ENCODE measurements around the gene PRICKLE2.
A peak's percentile ranks its signal among the peaks of the same experiment; 100 is the strongest.

The PRICKLE2 gene

GRCh38 chr3:64216274-64217147 is 8.8 kb downstream of the PRICKLE2 start:
- no peak overlapping the region for H4K5ac ChIP-seq (ENCODE audit: low read length)
- H3K36me3 ChIP-seq (ENCODE audit: control insufficient read depth, insufficient read depth, low read length): no peaks in the 10 kb centered on the region
- H3K79me1 ChIP-seq (ENCODE audit: low read length): no peaks in the 10 kb centered on the region
- peak overlapping the region; percentile 49 for H3K4ac ChIP-seq (ENCODE audit: low read depth, low read length)
- H2BK15ac ChIP-seq (replicated peaks; ENCODE audit: low read depth): no peak overlapping the region
- WGBS (ENCODE audit: extremely low coverage, insufficient coverage, low lambda C conversion rate): no CpG with 5 or more reads among the region's 10 CpGs
- peaks cover 10% of the 10 kb centered on the region for H3K4me1 ChIP-seq (ENCODE audit: control insufficient read depth, low read depth, low read length)
- H2BK120ac ChIP-seq (ENCODE audit: low read depth, low read length): no peak overlapping the region
- H2BK5ac ChIP-seq (ENCODE audit: low read length): no peak overlapping the region
- no peak overlapping the region for H3K56ac ChIP-seq (ENCODE audit: low read length)
- no peaks in the 10 kb centered on the region for H3K27me3 ChIP-seq (ENCODE audit: insufficient read depth, low read length, poor library complexity)
- H3K27ac ChIP-seq (ENCODE audit: low read depth, low read length): no peak overlapping the region
- no peak overlapping the region for H3K4me2 ChIP-seq (ENCODE audit: low read length)
- no peak overlapping the region for H3K9ac ChIP-seq (ENCODE audit: low read length)
- H3K23ac ChIP-seq (ENCODE audit: low read length): no peak overlapping the region
- no peak overlapping the region for H3K4me3 ChIP-seq (ENCODE audit: low read length)
- no peak overlapping the region for H4K8ac ChIP-seq (ENCODE audit: low read depth, low read length)
- peak overlapping the region; percentile 43 for H3K18ac ChIP-seq (ENCODE audit: low read length)
- DNase-seq: peak; percentile 55
- no peaks in the 10 kb centered on the region for H3K79me2 ChIP-seq (ENCODE audit: control insufficient read depth, insufficient read depth, low read length)
- no peak overlapping the region for H2AK5ac ChIP-seq (ENCODE audit: low read length)

GRCh38 chr3:64215559-64215958 is 9.7 kb downstream of the PRICKLE2 start:
- H3K4me3 ChIP-seq (ENCODE audit: low read length): no peak overlapping the region
- no peaks in the 10 kb centered on the region for H3K36me3 ChIP-seq (ENCODE audit: control insufficient read depth, insufficient read depth, low read length)
- H3K27me3 ChIP-seq (ENCODE audit: insufficient read depth, low read length, poor library complexity): no peaks in the 10 kb centered on the region
- H3K79me2 ChIP-seq (ENCODE audit: control insufficient read depth, insufficient read depth, low read length): no peaks in the 10 kb centered on the region
- H3K4ac ChIP-seq (ENCODE audit: low read depth, low read length): no peak overlapping the region
- no peak overlapping the region for H4K5ac ChIP-seq (ENCODE audit: low read length)
- H2AK5ac ChIP-seq (ENCODE audit: low read length): no peak overlapping the region
- no peak overlapping the region for H3K18ac ChIP-seq (ENCODE audit: low read length)
- H3K56ac ChIP-seq (ENCODE audit: low read length): no peak overlapping the region
- DNase-seq: no peak
- no CpG with 5 or more reads among the region's 3 CpGs for WGBS (ENCODE audit: extremely low coverage, insufficient coverage, low lambda C conversion rate)
- no peak overlapping the region for H2BK5ac ChIP-seq (ENCODE audit: low read length)
- no peak overlapping the region for H3K27ac ChIP-seq (ENCODE audit: low read depth, low read length)
- no peaks in the 10 kb centered on the region for H3K79me1 ChIP-seq (ENCODE audit: low read length)
- H3K9ac ChIP-seq (ENCODE audit: low read length): no peak overlapping the region
- no peak overlapping the region for H2BK15ac ChIP-seq (replicated peaks; ENCODE audit: low read depth)
- no peak overlapping the region for H3K23ac ChIP-seq (ENCODE audit: low read length)
- no peak overlapping the region for H3K4me2 ChIP-seq (ENCODE audit: low read length)
- H4K8ac ChIP-seq (ENCODE audit: low read depth, low read length): no peak overlapping the region
- H2BK120ac ChIP-seq (ENCODE audit: low read depth, low read length): no peak overlapping the region
- H3K4me1 ChIP-seq (ENCODE audit: control insufficient read depth, low read depth, low read length): peaks cover 8% of the 10 kb centered on the region

DNA sequence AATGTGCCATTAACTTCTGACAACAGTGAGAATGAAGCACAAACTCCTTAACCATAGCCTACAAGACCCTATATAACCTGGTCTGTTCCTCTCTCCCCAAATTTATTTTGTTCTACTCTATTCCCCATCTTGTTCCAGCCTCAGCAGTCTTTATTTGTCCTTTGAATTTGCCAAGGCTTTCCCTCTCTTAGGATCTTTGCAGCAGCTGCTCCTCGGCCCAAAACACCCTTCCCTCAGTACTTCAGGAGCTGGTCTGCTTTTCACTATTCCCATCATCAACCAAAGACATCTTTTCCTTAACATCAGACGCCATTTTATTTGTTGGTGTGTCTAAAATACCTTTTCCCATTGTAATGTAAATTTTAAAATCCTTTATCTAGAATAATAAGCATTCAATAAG is 10.2 kb downstream of the PRICKLE2 start:
- H3K56ac ChIP-seq (ENCODE audit: low read length): no peak overlapping the region
- no peak overlapping the region for H2BK120ac ChIP-seq (ENCODE audit: low read depth, low read length)
- no peak overlapping the region for H3K18ac ChIP-seq (ENCODE audit: low read length)
- H3K27ac ChIP-seq (ENCODE audit: low read depth, low read length): no peak overlapping the region
- no peaks in the 10 kb centered on the region for H3K79me2 ChIP-seq (ENCODE audit: control insufficient read depth, insufficient read depth, low read length)
- H2AK5ac ChIP-seq (ENCODE audit: low read length): no peak overlapping the region
- H2BK15ac ChIP-seq (replicated peaks; ENCODE audit: low read depth): no peak overlapping the region
- peak overlapping the region; percentile 14 for H2BK5ac ChIP-seq (ENCODE audit: low read length)
- no peak overlapping the region for H4K8ac ChIP-seq (ENCODE audit: low read depth, low read length)
- H3K79me1 ChIP-seq (ENCODE audit: low read length): no peaks in the 10 kb centered on the region
- no CpG with 5 or more reads among the region's 2 CpGs for WGBS (ENCODE audit: extremely low coverage, insufficient coverage, low lambda C conversion rate)
- peaks cover 5% of the 10 kb centered on the region for H3K4me1 ChIP-seq (ENCODE audit: control insufficient read depth, low read depth, low read length)
- no peak for DNase-seq
- no peaks in the 10 kb centered on the region for H3K36me3 ChIP-seq (ENCODE audit: control insufficient read depth, insufficient read depth, low read length)
- no peak overlapping the region for H3K4ac ChIP-seq (ENCODE audit: low read depth, low read length)
- H3K4me3 ChIP-seq (ENCODE audit: low read length): no peak overlapping the region
- H3K9ac ChIP-seq (ENCODE audit: low read length): no peak overlapping the region
- no peak overlapping the region for H3K23ac ChIP-seq (ENCODE audit: low read length)
- no peak overlapping the region for H4K5ac ChIP-seq (ENCODE audit: low read length)
- H3K27me3 ChIP-seq (ENCODE audit: insufficient read depth, low read length, poor library complexity): no peaks in the 10 kb centered on the region
- no peak overlapping the region for H3K4me2 ChIP-seq (ENCODE audit: low read length)

DNA sequence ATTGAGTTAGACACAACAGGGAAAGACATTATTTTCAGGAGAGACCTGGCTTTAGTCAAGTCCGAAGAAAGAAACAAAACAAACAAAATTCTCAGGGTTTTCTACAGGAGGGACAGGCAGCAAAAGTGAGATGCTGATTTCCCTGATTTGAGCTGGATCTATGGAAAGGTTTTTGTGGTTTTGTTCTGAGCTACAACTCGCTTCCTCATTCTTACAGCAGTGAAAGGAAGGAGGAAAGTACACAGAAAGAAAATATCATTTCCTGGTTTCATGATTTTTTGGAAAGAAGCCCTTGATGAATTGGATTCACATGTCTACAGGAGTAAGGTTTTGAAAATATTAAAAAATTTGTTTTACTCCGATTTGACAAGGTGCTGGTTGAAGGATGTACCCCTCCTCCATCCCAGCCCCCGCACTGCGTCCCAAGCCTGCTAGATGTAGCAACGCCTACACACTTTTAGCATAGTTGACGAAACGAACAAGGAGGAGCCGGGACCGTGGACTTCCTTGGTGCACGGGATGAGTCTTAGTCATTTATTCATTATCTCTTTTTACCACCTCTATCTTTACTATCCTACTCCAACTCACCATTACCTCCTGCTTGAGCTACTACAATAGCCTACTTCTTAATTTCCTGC is 10.8 kb downstream of the PRICKLE2 start:
- no peak overlapping the region for H3K27ac ChIP-seq (ENCODE audit: low read depth, low read length)
- DNase-seq: no peak
- WGBS (ENCODE audit: extremely low coverage, insufficient coverage, low lambda C conversion rate): no CpG with 5 or more reads among the region's 11 CpGs

DNA sequence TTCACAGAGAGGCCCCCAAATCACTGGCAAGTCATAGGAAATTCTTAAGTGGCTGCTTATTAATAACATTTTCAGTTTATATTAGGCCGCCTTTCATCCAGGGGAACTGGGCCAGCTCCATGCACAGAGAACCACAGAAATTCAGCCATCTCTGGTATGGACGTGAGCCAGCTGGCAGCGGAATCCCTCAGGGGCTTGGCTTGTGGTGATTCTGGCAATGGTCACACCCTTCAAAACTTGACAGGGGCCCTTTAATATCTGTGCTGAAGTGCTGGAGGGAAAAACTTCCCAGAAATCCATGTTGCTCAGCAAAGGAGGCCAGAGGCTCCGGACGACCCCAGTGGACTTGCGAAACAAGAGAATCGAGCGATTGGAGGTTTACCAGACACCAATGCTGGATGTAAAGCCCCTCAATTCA is 11.3 kb downstream of the PRICKLE2 start:
- no peak overlapping the region for H4K8ac ChIP-seq (ENCODE audit: low read depth, low read length)
- H3K27ac ChIP-seq (ENCODE audit: low read depth, low read length): no peak overlapping the region
- H3K23ac ChIP-seq (ENCODE audit: low read length): no peak overlapping the region

More for the DNA sequence above, 10.8 kb downstream of the PRICKLE2 start:
- no peak overlapping the region for H4K5ac ChIP-seq (ENCODE audit: low read length)
- peak overlapping the region; percentile 81 for H3K18ac ChIP-seq (ENCODE audit: low read length)
- H3K4me1 ChIP-seq (ENCODE audit: control insufficient read depth, low read depth, low read length): peaks cover 5% of the 10 kb centered on the region
- H3K79me2 ChIP-seq (ENCODE audit: control insufficient read depth, insufficient read depth, low read length): no peaks in the 10 kb centered on the region
- no peak overlapping the region for H2BK5ac ChIP-seq (ENCODE audit: low read length)
- H2BK120ac ChIP-seq (ENCODE audit: low read depth, low read length): no peak overlapping the region
- no peaks in the 10 kb centered on the region for H3K79me1 ChIP-seq (ENCODE audit: low read length)
- H3K27me3 ChIP-seq (ENCODE audit: insufficient read depth, low read length, poor library complexity): no peaks in the 10 kb centered on the region
- no peak overlapping the region for H3K4me2 ChIP-seq (ENCODE audit: low read length)
- H2BK15ac ChIP-seq (replicated peaks; ENCODE audit: low read depth): peak overlapping the region; percentile 59
- H3K4ac ChIP-seq (ENCODE audit: low read depth, low read length): no peak overlapping the region
- H3K4me3 ChIP-seq (ENCODE audit: low read length): no peak overlapping the region
- H3K36me3 ChIP-seq (ENCODE audit: control insufficient read depth, insufficient read depth, low read length): no peaks in the 10 kb centered on the region
- no peak overlapping the region for H4K8ac ChIP-seq (ENCODE audit: low read depth, low read length)
- no peak overlapping the region for H3K9ac ChIP-seq (ENCODE audit: low read length)
- no peak overlapping the region for H3K56ac ChIP-seq (ENCODE audit: low read length)
- no peak overlapping the region for H3K23ac ChIP-seq (ENCODE audit: low read length)
- H2AK5ac ChIP-seq (ENCODE audit: low read length): no peak overlapping the region

More for the DNA sequence above, 11.3 kb downstream of the PRICKLE2 start:
- no peak overlapping the region for H2BK5ac ChIP-seq (ENCODE audit: low read length)
- no peak for DNase-seq
- no CpG with 5 or more reads among the region's 8 CpGs for WGBS (ENCODE audit: extremely low coverage, insufficient coverage, low lambda C conversion rate)
- H3K4me2 ChIP-seq (ENCODE audit: low read length): no peak overlapping the region
- H2BK120ac ChIP-seq (ENCODE audit: low read depth, low read length): peak overlapping the region; percentile 74
- no peak overlapping the region for H2AK5ac ChIP-seq (ENCODE audit: low read length)
- H3K18ac ChIP-seq (ENCODE audit: low read length): peak overlapping the region; percentile 81
- no peaks in the 10 kb centered on the region for H3K36me3 ChIP-seq (ENCODE audit: control insufficient read depth, insufficient read depth, low read length)
- H3K56ac ChIP-seq (ENCODE audit: low read length): no peak overlapping the region
- no peak overlapping the region for H3K4ac ChIP-seq (ENCODE audit: low read depth, low read length)
- peak overlapping the region; percentile 59 for H2BK15ac ChIP-seq (replicated peaks; ENCODE audit: low read depth)
- no peaks in the 10 kb centered on the region for H3K79me1 ChIP-seq (ENCODE audit: low read length)
- H4K5ac ChIP-seq (ENCODE audit: low read length): no peak overlapping the region
- no peak overlapping the region for H3K4me3 ChIP-seq (ENCODE audit: low read length)
- no peaks in the 10 kb centered on the region for H3K27me3 ChIP-seq (ENCODE audit: insufficient read depth, low read length, poor library complexity)
- H3K4me1 ChIP-seq (ENCODE audit: control insufficient read depth, low read depth, low read length): peaks cover 5% of the 10 kb centered on the region
- no peak overlapping the region for H3K9ac ChIP-seq (ENCODE audit: low read length)
- H3K79me2 ChIP-seq (ENCODE audit: control insufficient read depth, insufficient read depth, low read length): no peaks in the 10 kb centered on the region
